ENCODE measurements around the gene JMJD6. TPM values are rescaled to one million over a fixed set of nuclear protein-coding genes. Genes with fewer than 3 reads are reported as not detected.

The JMJD6 gene
- total RNA-seq, 1 experiment from 2014 or later = 28.9 TPM

DNA sequence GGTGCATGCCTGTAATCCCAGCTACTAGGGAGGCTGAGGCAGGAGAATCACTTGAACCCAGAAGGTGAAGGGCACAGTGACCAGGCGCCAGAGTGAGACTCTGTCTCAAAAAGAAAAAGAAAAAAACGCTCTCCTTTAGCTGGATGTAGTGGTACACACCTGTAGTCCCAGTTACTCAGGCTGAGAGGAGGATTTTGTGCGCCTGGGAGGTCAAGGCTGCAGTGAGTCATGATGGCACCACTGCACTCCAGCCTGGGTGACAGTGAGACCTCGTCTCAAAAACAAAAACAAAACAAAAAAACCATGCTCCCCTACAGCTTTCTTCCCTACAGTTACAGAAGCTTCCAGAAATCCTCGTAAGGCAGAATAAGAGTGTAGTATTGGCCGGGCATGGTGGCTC lies 49.8 kb downstream of the JMJD6 start:
- Histone ChIP-seq H3K9ac (ENCODE audit: extremely low read depth, insufficient read length, low read length) (no peak overlapping the region), H2BK5ac (ENCODE audit: insufficient read length, low read length) (no peak overlapping the region), H3K27me3 (ENCODE audit: insufficient read depth, low read length) (no peaks in the 10 kb centered on the region), H2BK120ac (ENCODE audit: low read depth, low read length, poor library complexity, severe bottlenecking) (no peak overlapping the region), H3K18ac (ENCODE audit: insufficient read length, low read depth, low read length) (no peak overlapping the region), H3K23ac (ENCODE audit: insufficient read length, low read depth, low read length) (no peak overlapping the region), H3T11ph (ENCODE audit: low read length) (no peak overlapping the region), H2BK15ac (ENCODE audit: low read depth, low read length) (no peak overlapping the region), H3K4me1 (ENCODE audit: insufficient read depth, low read length) (peaks cover 4% of the 10 kb centered on the region; the same call in 1 of the 2 replicates), H2AK5ac (ENCODE audit: insufficient read length, low read length) (no peak overlapping the region), H4K5ac (ENCODE audit: insufficient read length, low read depth, low read length) (no peak overlapping the region), H3K79me2 (ENCODE audit: insufficient read depth, low read length) (no peaks in the 10 kb centered on the region), H3K27ac (ENCODE audit: insufficient read length, low read depth, low read length) (no peak overlapping the region), H4K91ac (ENCODE audit: insufficient read length, low read depth, low read length) (no peak overlapping the region), H2AFZ (ENCODE audit: low read length) (no peak overlapping the region), H3K4ac (ENCODE audit: low read depth, low read length) (no peak overlapping the region), H3K4me2 (ENCODE audit: insufficient read depth, insufficient read length, low read length) (no peak overlapping the region), H3K79me1 (ENCODE audit: insufficient read depth, low read depth, low read length, poor library complexity, severe bottlenecking) (no peaks in the 10 kb centered on the region), H3K9me3 (ENCODE audit: control insufficient read depth, low read depth, low read length) (no peaks in the 10 kb centered on the region), H3K56ac (ENCODE audit: insufficient read length, low read depth, low read length) (no peak overlapping the region), H4K8ac (replicated peaks; ENCODE audit: insufficient read length, low read depth, low read length) (no peak overlapping the region), H3K14ac (ENCODE audit: insufficient read depth, low read length) (no peak overlapping the region), H2BK20ac (ENCODE audit: low read depth, low read length, poor library complexity, severe bottlenecking) (no peak overlapping the region), H4K20me1 (ENCODE audit: control insufficient read depth, insufficient read depth, insufficient read length) (no peaks in the 10 kb centered on the region), H2BK12ac (ENCODE audit: insufficient read length, low read depth, low read length) (no peak overlapping the region), H3K23me2 (ENCODE audit: insufficient read length, low read depth, low read length, poor library complexity, severe bottlenecking) (peaks cover 4% of the 10 kb centered on the region)
- no peak overlapping the region for H3K27ac Mint-ChIP-seq
- H3K9me3 Mint-ChIP-seq = no peaks in the 10 kb centered on the region
- TF ChIP-seq, protein P1, sequence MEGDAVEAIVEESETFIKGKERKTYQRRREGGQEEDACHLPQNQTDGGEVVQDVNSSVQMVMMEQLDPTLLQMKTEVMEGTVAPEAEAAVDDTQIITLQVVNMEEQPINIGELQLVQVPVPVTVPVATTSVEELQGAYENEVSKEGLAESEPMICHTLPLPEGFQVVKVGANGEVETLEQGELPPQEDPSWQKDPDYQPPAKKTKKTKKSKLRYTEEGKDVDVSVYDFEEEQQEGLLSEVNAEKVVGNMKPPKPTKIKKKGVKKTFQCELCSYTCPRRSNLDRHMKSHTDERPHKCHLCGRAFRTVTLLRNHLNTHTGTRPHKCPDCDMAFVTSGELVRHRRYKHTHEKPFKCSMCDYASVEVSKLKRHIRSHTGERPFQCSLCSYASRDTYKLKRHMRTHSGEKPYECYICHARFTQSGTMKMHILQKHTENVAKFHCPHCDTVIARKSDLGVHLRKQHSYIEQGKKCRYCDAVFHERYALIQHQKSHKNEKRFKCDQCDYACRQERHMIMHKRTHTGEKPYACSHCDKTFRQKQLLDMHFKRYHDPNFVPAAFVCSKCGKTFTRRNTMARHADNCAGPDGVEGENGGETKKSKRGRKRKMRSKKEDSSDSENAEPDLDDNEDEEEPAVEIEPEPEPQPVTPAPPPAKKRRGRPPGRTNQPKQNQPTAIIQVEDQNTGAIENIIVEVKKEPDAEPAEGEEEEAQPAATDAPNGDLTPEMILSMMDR (conservative IDR thresholded peaks at IDR 0.05) = no peak
- no CpG with 5 or more reads among the region's 6 CpGs for WGBS (ENCODE audit: extremely low coverage, insufficient read length, low lambda C conversion rate)
- no peak overlapping the region for H3K4me3 Mint-ChIP-seq
- H3K4me1 Mint-ChIP-seq = peaks cover 9 to 13% of the 10 kb centered on the region in 2 experiments
- H3K27me3 Mint-ChIP-seq (ENCODE audit: low read depth) = no peaks in the 10 kb centered on the region; the same call in 1 of the 2 replicates
- no peaks in the 10 kb centered on the region; a peak in 1 of 7 replicates for H3K36me3 Mint-ChIP-seq (ENCODE audit: insufficient read depth in 1 of 3, low read depth in 3 of 3)
- DNase-seq = no peak

All from H9 (cell line).